ENCODE results near the gene TBX5.

The TBX5 gene

GRCh38 chr12:114342656-114343055, 63.3 kb downstream of the TBX5 start:
- Histone ChIP-seq H3K4me3 (replicated peaks; ENCODE audit: low read depth, low read length) (no peak overlapping the region), H3K27me3 (replicated peaks; ENCODE audit: control insufficient read depth, insufficient read depth, low read length) (no peaks in the 10 kb centered on the region), H3K36me3 (ENCODE audit: control insufficient read depth, insufficient read depth, low read length) (no peaks in the 10 kb centered on the region)
- no peak for DNase-seq (ENCODE audit: extremely low read depth, insufficient read length)
- TF ChIP-seq, protein P1, sequence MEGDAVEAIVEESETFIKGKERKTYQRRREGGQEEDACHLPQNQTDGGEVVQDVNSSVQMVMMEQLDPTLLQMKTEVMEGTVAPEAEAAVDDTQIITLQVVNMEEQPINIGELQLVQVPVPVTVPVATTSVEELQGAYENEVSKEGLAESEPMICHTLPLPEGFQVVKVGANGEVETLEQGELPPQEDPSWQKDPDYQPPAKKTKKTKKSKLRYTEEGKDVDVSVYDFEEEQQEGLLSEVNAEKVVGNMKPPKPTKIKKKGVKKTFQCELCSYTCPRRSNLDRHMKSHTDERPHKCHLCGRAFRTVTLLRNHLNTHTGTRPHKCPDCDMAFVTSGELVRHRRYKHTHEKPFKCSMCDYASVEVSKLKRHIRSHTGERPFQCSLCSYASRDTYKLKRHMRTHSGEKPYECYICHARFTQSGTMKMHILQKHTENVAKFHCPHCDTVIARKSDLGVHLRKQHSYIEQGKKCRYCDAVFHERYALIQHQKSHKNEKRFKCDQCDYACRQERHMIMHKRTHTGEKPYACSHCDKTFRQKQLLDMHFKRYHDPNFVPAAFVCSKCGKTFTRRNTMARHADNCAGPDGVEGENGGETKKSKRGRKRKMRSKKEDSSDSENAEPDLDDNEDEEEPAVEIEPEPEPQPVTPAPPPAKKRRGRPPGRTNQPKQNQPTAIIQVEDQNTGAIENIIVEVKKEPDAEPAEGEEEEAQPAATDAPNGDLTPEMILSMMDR (IDR thresholded peaks at IDR 0.05; ENCODE audit: insufficient read depth, low read length, poor library complexity, severe bottlenecking) = no peak

DNA sequence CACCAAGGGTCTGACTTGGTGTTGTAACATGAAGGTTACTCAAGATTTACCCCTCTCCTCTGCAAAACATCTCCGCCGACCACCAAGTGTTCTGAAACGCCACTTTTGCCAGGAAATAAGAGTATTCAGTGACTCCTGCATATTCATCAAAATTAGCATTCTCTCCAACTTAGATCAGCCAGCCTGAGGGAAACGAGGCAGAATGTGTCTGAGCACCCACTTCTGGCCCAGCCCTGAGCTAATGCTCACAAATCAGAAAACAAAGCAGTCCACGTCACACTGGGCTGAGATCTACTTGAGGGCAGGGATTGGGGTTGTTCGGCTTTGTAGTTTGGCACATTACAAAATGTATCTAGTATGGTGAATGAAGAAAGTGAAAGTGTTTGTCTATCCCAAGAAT, 64.3 kb downstream of the TBX5 start:
- Histone ChIP-seq H3K4me3 (replicated peaks; ENCODE audit: low read depth, low read length) (no peak overlapping the region), H3K36me3 (ENCODE audit: control insufficient read depth, insufficient read depth, low read length) (no peaks in the 10 kb centered on the region), H3K27me3 (replicated peaks; ENCODE audit: control insufficient read depth, insufficient read depth, low read length) (no peaks in the 10 kb centered on the region)
- TF ChIP-seq, protein P1 (IDR thresholded peaks at IDR 0.05; ENCODE audit: insufficient read depth, low read length, poor library complexity, severe bottlenecking) = no peak
- DNase-seq (ENCODE audit: extremely low read depth, insufficient read length) = no peak

DNA sequence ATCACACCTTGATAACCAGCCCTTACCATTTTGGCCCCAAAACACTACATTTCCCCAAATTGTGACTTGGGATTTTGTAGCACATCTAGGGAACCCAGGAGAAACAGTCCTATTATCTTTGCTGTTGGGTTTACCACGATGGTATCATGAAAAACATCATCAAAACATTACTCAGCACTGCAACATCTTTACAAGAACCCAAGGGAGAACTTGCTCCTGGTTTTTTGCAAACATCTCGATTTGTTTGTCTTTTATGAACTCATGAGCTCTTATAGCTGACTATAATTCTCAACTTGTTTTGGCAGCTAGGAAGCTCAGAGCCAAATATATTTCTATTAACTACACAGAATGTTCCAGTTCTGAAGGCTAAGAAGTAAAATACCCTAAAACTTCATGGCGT, 65.7 kb downstream of the TBX5 start:
- TF ChIP-seq, protein P1 (IDR thresholded peaks at IDR 0.05; ENCODE audit: insufficient read depth, low read length, poor library complexity, severe bottlenecking) = no peak
- no peak overlapping the region for H3K4me3 ChIP-seq (replicated peaks; ENCODE audit: low read depth, low read length)
- no peak for DNase-seq (ENCODE audit: extremely low read depth, insufficient read length)
- no peaks in the 10 kb centered on the region for H3K27me3 ChIP-seq (replicated peaks; ENCODE audit: control insufficient read depth, insufficient read depth, low read length)
- H3K36me3 ChIP-seq (ENCODE audit: control insufficient read depth, insufficient read depth, low read length) = no peaks in the 10 kb centered on the region

GRCh38 chr12:114339626-114340025, 66.3 kb downstream of the TBX5 start:
- no peak overlapping the region for H3K4me3 ChIP-seq (replicated peaks; ENCODE audit: low read depth, low read length)
- DNase-seq (ENCODE audit: extremely low read depth, insufficient read length) = no peak
- TF ChIP-seq, protein P1 (IDR thresholded peaks at IDR 0.05; ENCODE audit: insufficient read depth, low read length, poor library complexity, severe bottlenecking) = no peak
- no peaks in the 10 kb centered on the region for H3K36me3 ChIP-seq (ENCODE audit: control insufficient read depth, insufficient read depth, low read length)
- H3K27me3 ChIP-seq (replicated peaks; ENCODE audit: control insufficient read depth, insufficient read depth, low read length) = no peaks in the 10 kb centered on the region

DNA sequence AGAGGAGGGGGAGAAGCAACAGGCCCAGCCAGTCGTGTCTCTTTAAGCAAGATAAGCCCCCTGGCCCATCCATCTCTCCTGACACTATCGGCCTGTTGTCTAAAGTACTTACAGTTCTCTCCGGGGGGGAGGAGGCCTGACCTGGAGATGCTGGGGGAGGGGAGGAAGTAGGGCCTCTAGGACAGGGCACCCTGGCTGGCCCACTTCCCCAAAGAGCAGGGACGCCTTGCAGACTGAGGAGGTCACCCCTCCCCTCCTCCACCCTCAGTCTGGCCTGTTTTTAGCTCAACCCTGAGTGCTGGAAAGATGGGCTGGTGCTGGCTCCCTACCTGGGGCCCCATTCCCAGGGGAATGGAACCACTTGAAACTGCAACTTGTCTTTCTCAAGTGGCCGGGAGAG, 70.3 kb downstream of the TBX5 start:
- H3K27me3 ChIP-seq (replicated peaks; ENCODE audit: control insufficient read depth, insufficient read depth, low read length) = no peaks in the 10 kb centered on the region
- no peak for DNase-seq (ENCODE audit: extremely low read depth, insufficient read length)
- TF ChIP-seq, protein P1 (IDR thresholded peaks at IDR 0.05; ENCODE audit: insufficient read depth, low read length, poor library complexity, severe bottlenecking) = no peak

GRCh38 chr12:114334395-114334794, 71.5 kb downstream of the TBX5 start:
- Histone ChIP-seq H3K36me3 (ENCODE audit: control insufficient read depth, insufficient read depth, low read length) (no peaks in the 10 kb centered on the region), H3K4me3 (replicated peaks; ENCODE audit: low read depth, low read length) (no peak overlapping the region), H3K27me3 (replicated peaks; ENCODE audit: control insufficient read depth, insufficient read depth, low read length) (no peaks in the 10 kb centered on the region)
- DNase-seq (ENCODE audit: extremely low read depth, insufficient read length) = no peak
- TF ChIP-seq, protein P1 (IDR thresholded peaks at IDR 0.05; ENCODE audit: insufficient read depth, low read length, poor library complexity, severe bottlenecking) = no peak

More for the DNA sequence above, 70.3 kb downstream of the TBX5 start:
- H3K36me3 ChIP-seq (ENCODE audit: control insufficient read depth, insufficient read depth, low read length) = no peaks in the 10 kb centered on the region
- no peak overlapping the region for H3K4me3 ChIP-seq (replicated peaks; ENCODE audit: low read depth, low read length)

Measured in GM06990 (cell line).